ENCODE results near the gene SMAD6. TPM values are rescaled to one million over a fixed set of nuclear protein-coding genes. Genes with fewer than 3 reads are reported as not detected.

SMAD6 gene
- total RNA-seq, 1 experiment from 2014 or later: 19.9 TPM

GRCh38 chr15:66737243-66738010, 35.4 kb downstream of the SMAD6 start:
- ATAC-seq (no peak), DNase-seq (no peak)
- Histone ChIP-seq H3K4me2 (ENCODE audit: low read length) (no peak overlapping the region), H3K79me2 (ENCODE audit: low read length) (peaks cover 38% of the 10 kb centered on the region), H3K27ac (ENCODE audit: low read length) (no peak overlapping the region), H3K9me2 (replicated peaks; ENCODE audit: low read length) (no peaks in the 10 kb centered on the region), H3K9me3 (ENCODE audit: low read length) (no peaks in the 10 kb centered on the region), H3F3A (ENCODE audit: low read length, unreplicated experiment) (no peaks in the 10 kb centered on the region), H3K36me3 (ENCODE audit: low read depth, low read length) (no peaks in the 10 kb centered on the region), H4K20me1 (ENCODE audit: low read length) (no peaks in the 10 kb centered on the region), H3K4me3 (ENCODE audit: low read length) (no peak overlapping the region), H3K9ac (ENCODE audit: low read length) (no peak overlapping the region), H3K27me3 (ENCODE audit: low read length) (no peaks in the 10 kb centered on the region), H2AFZ (ENCODE audit: low read length) (no peak overlapping the region), H3K4me1 (ENCODE audit: insufficient read depth, low read length) (peaks cover 26% of the 10 kb centered on the region)
- intact Hi-C loops (cut with micrococcal nuclease): loop anchor here (5.0 kb wide), 1 partner anchor 35 kb away; no protein-coding TSS in a partner anchor
- no peak for TF ChIP-seq EZH2phosphoT487 (IDR thresholded peaks at IDR 0.05; ENCODE audit: borderline replicate concordance, low read length)
- TF ChIP-seq EZH2 (IDR thresholded peaks at IDR 0.05; ENCODE audit: low read length, unreplicated experiment): no peak
- TF ChIP-seq, protein P1, sequence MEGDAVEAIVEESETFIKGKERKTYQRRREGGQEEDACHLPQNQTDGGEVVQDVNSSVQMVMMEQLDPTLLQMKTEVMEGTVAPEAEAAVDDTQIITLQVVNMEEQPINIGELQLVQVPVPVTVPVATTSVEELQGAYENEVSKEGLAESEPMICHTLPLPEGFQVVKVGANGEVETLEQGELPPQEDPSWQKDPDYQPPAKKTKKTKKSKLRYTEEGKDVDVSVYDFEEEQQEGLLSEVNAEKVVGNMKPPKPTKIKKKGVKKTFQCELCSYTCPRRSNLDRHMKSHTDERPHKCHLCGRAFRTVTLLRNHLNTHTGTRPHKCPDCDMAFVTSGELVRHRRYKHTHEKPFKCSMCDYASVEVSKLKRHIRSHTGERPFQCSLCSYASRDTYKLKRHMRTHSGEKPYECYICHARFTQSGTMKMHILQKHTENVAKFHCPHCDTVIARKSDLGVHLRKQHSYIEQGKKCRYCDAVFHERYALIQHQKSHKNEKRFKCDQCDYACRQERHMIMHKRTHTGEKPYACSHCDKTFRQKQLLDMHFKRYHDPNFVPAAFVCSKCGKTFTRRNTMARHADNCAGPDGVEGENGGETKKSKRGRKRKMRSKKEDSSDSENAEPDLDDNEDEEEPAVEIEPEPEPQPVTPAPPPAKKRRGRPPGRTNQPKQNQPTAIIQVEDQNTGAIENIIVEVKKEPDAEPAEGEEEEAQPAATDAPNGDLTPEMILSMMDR (conservative IDR thresholded peaks at IDR 0.05; ENCODE audit: low read depth, low read length): no peak
- no TSS peak for BruUV-seq (replicated peaks)
- ChIA-PET POLR2A (ENCODE audit: unreplicated experiment) (no interaction called here), CTCF (no interaction called here)

DNA sequence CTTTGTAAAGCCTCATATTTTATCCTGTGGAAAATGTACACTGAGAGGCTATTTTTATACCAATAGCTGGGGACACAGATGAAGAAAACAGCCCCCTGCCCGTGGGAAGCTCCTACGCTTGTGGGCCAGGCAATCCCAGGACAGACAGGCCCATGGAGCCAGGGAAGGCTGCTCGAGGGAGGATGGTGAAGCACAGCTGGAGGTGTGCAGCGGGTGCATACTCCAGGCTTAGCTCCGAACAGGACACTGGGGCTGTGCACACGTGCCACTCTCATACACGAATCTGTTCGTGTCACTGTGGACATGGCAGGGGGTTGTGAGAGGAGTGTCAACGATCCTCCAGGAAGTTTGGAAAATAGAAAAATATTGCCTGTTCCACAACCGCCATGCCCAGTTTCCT, 36.1 kb downstream of the SMAD6 start:
- no peak overlapping the region for H3K27ac ChIP-seq (ENCODE audit: low read length)
- H3K9me3 ChIP-seq (ENCODE audit: low read length): no peaks in the 10 kb centered on the region
- H3K4me2 ChIP-seq (ENCODE audit: low read length): no peak overlapping the region
- H3F3A ChIP-seq (ENCODE audit: low read length, unreplicated experiment): no peaks in the 10 kb centered on the region
- no peak for ATAC-seq
- no peak for DNase-seq
- CTCF ChIA-PET: interaction anchor here (0.5 kb wide), 1 partner anchor 87 kb away, joined by 6 read pairs; no protein-coding TSS in a partner anchor
- H3K9me2 ChIP-seq (replicated peaks; ENCODE audit: low read length): no peaks in the 10 kb centered on the region
- H3K9ac ChIP-seq (ENCODE audit: low read length): no peak overlapping the region
- no peaks in the 10 kb centered on the region for H3K36me3 ChIP-seq (ENCODE audit: low read depth, low read length)
- intact Hi-C loops (cut with micrococcal nuclease): loop anchor here (5.0 kb wide), 1 partner anchor 34 kb away; no protein-coding TSS in a partner anchor
- peaks cover 26% of the 10 kb centered on the region for H3K4me1 ChIP-seq (ENCODE audit: insufficient read depth, low read length)
- peaks cover 41% of the 10 kb centered on the region for H3K79me2 ChIP-seq (ENCODE audit: low read length)
- TF ChIP-seq EZH2 (IDR thresholded peaks at IDR 0.05; ENCODE audit: low read length, unreplicated experiment) (no peak), EZH2phosphoT487 (IDR thresholded peaks at IDR 0.05; ENCODE audit: borderline replicate concordance, low read length) (no peak)
- TF ChIP-seq, protein P1 (conservative IDR thresholded peaks at IDR 0.05; ENCODE audit: low read depth, low read length): no peak
- no peak overlapping the region for H3K4me3 ChIP-seq (ENCODE audit: low read length)
- POLR2A ChIA-PET (ENCODE audit: unreplicated experiment): no interaction called here
- no TSS peak for BruUV-seq (replicated peaks)
- no peak overlapping the region for H2AFZ ChIP-seq (ENCODE audit: low read length)
- H3K27me3 ChIP-seq (ENCODE audit: low read length): no peaks in the 10 kb centered on the region
- H4K20me1 ChIP-seq (ENCODE audit: low read length): no peaks in the 10 kb centered on the region

- no peak for ATAC-seq
- TF ChIP-seq EZH2 (IDR thresholded peaks at IDR 0.05; ENCODE audit: low read length, unreplicated experiment) (no peak), EZH2phosphoT487 (IDR thresholded peaks at IDR 0.05; ENCODE audit: borderline replicate concordance, low read length) (no peak)
- TF ChIP-seq, protein P1 (conservative IDR thresholded peaks at IDR 0.05; ENCODE audit: low read depth, low read length): no peak
- ChIA-PET CTCF (interaction anchor here (0.5 kb wide), 1 partner anchor 87 kb away, joined by 6 read pairs; no protein-coding TSS in a partner anchor), POLR2A (ENCODE audit: unreplicated experiment) (interaction anchor here (0.6 kb wide), 1 partner anchor 37 kb away, joined by 7 read pairs; no protein-coding TSS in a partner anchor)
- no peak for DNase-seq
- Histone ChIP-seq H4K20me1 (ENCODE audit: low read length) (no peaks in the 10 kb centered on the region), H3F3A (ENCODE audit: low read length, unreplicated experiment) (no peaks in the 10 kb centered on the region), H3K9ac (ENCODE audit: low read length) (no peak overlapping the region), H3K4me2 (ENCODE audit: low read length) (no peak overlapping the region), H3K4me1 (ENCODE audit: insufficient read depth, low read length) (peaks cover 26% of the 10 kb centered on the region), H3K27ac (ENCODE audit: low read length) (no peak overlapping the region), H3K36me3 (ENCODE audit: low read depth, low read length) (no peaks in the 10 kb centered on the region), H2AFZ (ENCODE audit: low read length) (no peak overlapping the region), H3K4me3 (ENCODE audit: low read length) (no peak overlapping the region), H3K79me2 (ENCODE audit: low read length) (peaks cover 39% of the 10 kb centered on the region), H3K27me3 (ENCODE audit: low read length) (no peaks in the 10 kb centered on the region), H3K9me2 (replicated peaks; ENCODE audit: low read length) (no peaks in the 10 kb centered on the region), H3K9me3 (ENCODE audit: low read length) (no peaks in the 10 kb centered on the region)
- intact Hi-C loops (cut with micrococcal nuclease): loop anchor here (5.0 kb wide), 1 partner anchor 34 kb away; no protein-coding TSS in a partner anchor
- BruUV-seq (replicated peaks): no TSS peak
These were observed 36.6 kb downstream of the SMAD6 start for GRCh38 chr15:66738595-66738994.
